ENCODE measurements around the gene MATCAP1.

The MATCAP1 gene

GRCh38 chr16:67187175-67187890 is 3.6 kb upstream of the MATCAP1 start:
- Histone ChIP-seq H3K36me3 (ENCODE audit: control insufficient read depth, low read length) (peaks cover 2% of the 10 kb centered on the region), H4K20me1 (ENCODE audit: control insufficient read depth, insufficient read depth, low read depth, low read length) (peaks cover 3% of the 10 kb centered on the region; the same call in 1 of the 2 replicates), H3K27ac (ENCODE audit: low read depth, low read length) (no peak overlapping the region), H3K27me3 (ENCODE audit: control insufficient read depth, low read length) (peaks cover 24% of the 10 kb centered on the region), H3K4me3 (ENCODE audit: low read length) (no peak overlapping the region), H3K9me3 (ENCODE audit: control insufficient read depth, insufficient read depth, low read length) (no peaks in the 10 kb centered on the region), H3K4me2 (ENCODE audit: low read length) (no peak overlapping the region), H3F3A (ENCODE audit: control insufficient read depth, insufficient read depth) (no peaks in the 10 kb centered on the region), H3K4me1 (ENCODE audit: control insufficient read depth, low read length) (peaks cover 33% of the 10 kb centered on the region), H3K9me2 (replicated peaks; ENCODE audit: control insufficient read depth, low read length) (no peaks in the 10 kb centered on the region), H3K79me2 (ENCODE audit: control insufficient read depth, low read length) (peaks cover 14% of the 10 kb centered on the region)
- TF ChIP-seq EZH2phosphoT487 (IDR thresholded peaks at IDR 0.05; ENCODE audit: borderline replicate concordance, low read length) (no peak), CTCF (IDR thresholded peaks at IDR 0.05; ENCODE audit: low read depth, low read length, poor library complexity, severe bottlenecking) (no peak)

- Histone ChIP-seq H3K9me3 (ENCODE audit: control insufficient read depth, insufficient read depth, low read length) (no peaks in the 10 kb centered on the region), H3K27me3 (ENCODE audit: control insufficient read depth, low read length) (peaks cover 24% of the 10 kb centered on the region), H3K4me3 (ENCODE audit: low read length) (no peak overlapping the region), H3K36me3 (ENCODE audit: control insufficient read depth, low read length) (no peaks in the 10 kb centered on the region), H4K20me1 (ENCODE audit: control insufficient read depth, insufficient read depth, low read depth, low read length) (peaks cover 3% of the 10 kb centered on the region; the same call in 1 of the 2 replicates), H3K9me2 (replicated peaks; ENCODE audit: control insufficient read depth, low read length) (no peaks in the 10 kb centered on the region), H3K4me1 (ENCODE audit: control insufficient read depth, low read length) (peaks cover 32% of the 10 kb centered on the region), H3F3A (ENCODE audit: control insufficient read depth, insufficient read depth) (no peaks in the 10 kb centered on the region), H3K4me2 (ENCODE audit: low read length) (no peak overlapping the region), H3K79me2 (ENCODE audit: control insufficient read depth, low read length) (0 out of 2 replicates have a peak, but pooled peaks cover 8% of the 10 kb centered on the region), H3K27ac (ENCODE audit: low read depth, low read length) (no peak overlapping the region)
- TF ChIP-seq EZH2phosphoT487 (IDR thresholded peaks at IDR 0.05; ENCODE audit: borderline replicate concordance, low read length) (no peak), CTCF (IDR thresholded peaks at IDR 0.05; ENCODE audit: low read depth, low read length, poor library complexity, severe bottlenecking) (no peak)
Measured at GRCh38 chr16:67186550-67186950, 2.8 kb upstream of the MATCAP1 start.

GRCh38 chr16:67185651-67186134 is 1.9 kb upstream of the MATCAP1 start:
- Histone ChIP-seq H3K9me2 (replicated peaks; ENCODE audit: control insufficient read depth, low read length) (no peaks in the 10 kb centered on the region), H3K27ac (ENCODE audit: low read depth, low read length) (no peak overlapping the region), H3K27me3 (ENCODE audit: control insufficient read depth, low read length) (peaks cover 24% of the 10 kb centered on the region), H4K20me1 (ENCODE audit: control insufficient read depth, insufficient read depth, low read depth, low read length) (peaks cover 3% of the 10 kb centered on the region; the same call in 1 of the 2 replicates), H3K36me3 (ENCODE audit: control insufficient read depth, low read length) (no peaks in the 10 kb centered on the region), H3F3A (ENCODE audit: control insufficient read depth, insufficient read depth) (no peaks in the 10 kb centered on the region), H3K79me2 (ENCODE audit: control insufficient read depth, low read length) (0 out of 2 replicates have a peak, but pooled peaks cover 8% of the 10 kb centered on the region), H3K4me3 (ENCODE audit: low read length) (no peak overlapping the region), H3K9me3 (ENCODE audit: control insufficient read depth, insufficient read depth, low read length) (no peaks in the 10 kb centered on the region), H3K4me2 (ENCODE audit: low read length) (no peak overlapping the region), H3K4me1 (ENCODE audit: control insufficient read depth, low read length) (peaks cover 29% of the 10 kb centered on the region)
- TF ChIP-seq EZH2phosphoT487 (IDR thresholded peaks at IDR 0.05; ENCODE audit: borderline replicate concordance, low read length) (no peak), CTCF (IDR thresholded peaks at IDR 0.05; ENCODE audit: low read depth, low read length, poor library complexity, severe bottlenecking) (no peak)
